ENCODE data around the gene SH2D3C.

The SH2D3C gene

GRCh38 chr9:127816728-127817127 lies 38.3 kb upstream of the SH2D3C start:
- no peak for DNase-seq (ENCODE audit: low spot score)
- no peak for TF ChIP-seq CTCF (IDR thresholded peaks at IDR 0.05; ENCODE audit: extremely low read depth, missing control alignments)

GRCh38 chr9:127816362-127816725 lies 37.9 kb upstream of the SH2D3C start:
- TF ChIP-seq CTCF (IDR thresholded peaks at IDR 0.05; ENCODE audit: extremely low read depth, missing control alignments), result no peak
- no peak for DNase-seq (ENCODE audit: low spot score)

- TF ChIP-seq CTCF (IDR thresholded peaks at IDR 0.05; ENCODE audit: extremely low read depth, missing control alignments), result no peak
- DNase-seq (ENCODE audit: low spot score), result no peak
Measured at GRCh38 chr9:127815512-127816361, 37.3 kb upstream of the SH2D3C start.

- no peak for DNase-seq (ENCODE audit: low spot score)
- TF ChIP-seq CTCF (IDR thresholded peaks at IDR 0.05; ENCODE audit: extremely low read depth, missing control alignments), result no peak
Measured at GRCh38 chr9:127814619-127815511, 36.4 kb upstream of the SH2D3C start.

- no peak for TF ChIP-seq CTCF (IDR thresholded peaks at IDR 0.05; ENCODE audit: extremely low read depth, missing control alignments)
- peak; percentile 12 for DNase-seq (ENCODE audit: low spot score)
Measured at GRCh38 chr9:127813686-127814226, 35.3 kb upstream of the SH2D3C start.

- DNase-seq (ENCODE audit: low spot score), result peak; percentile 10
- TF ChIP-seq CTCF (IDR thresholded peaks at IDR 0.05; ENCODE audit: extremely low read depth, missing control alignments), result no peak
Measured at GRCh38 chr9:127812936-127813675, 34.6 kb upstream of the SH2D3C start.

All from GM20000 (cell line).